Neutrophil (primary cell): ENCODE measurements around the gene NUDT22.

ENCODE experiments used
- H3K27ac ChIP-seq: fragments of 200-600 bp; sonication (generic); 2 replicates; pipeline ENCODE4 v1.5.1; 2016; ENCODE audit warnings: mild to moderate bottlenecking, moderate library complexity
- H3K27me3 ChIP-seq: fragments of 200-600 bp; sonication (generic); 2 replicates; pipeline ENCODE4 v1.6.0; 2016; ENCODE audit warnings: mild to moderate bottlenecking
- H3K36me3 ChIP-seq: fragments of 200-600 bp; sonication (generic); 2 replicates; pipeline ENCODE4 v1.5.1; 2017
- H3K4me1 ChIP-seq, 2 experiments: fragments of 200-600 bp in 1 of 2; sonication (generic) in 1 of 2; 1 replicate in 1 of 2; 2 replicates in 1 of 2; pipeline versions ENCODE4 v1.5.1 to v1.6.1; 2013 to 2016; ENCODE audit warnings: low read depth in 1 of 2, low read length in 1 of 2, mild to moderate bottlenecking in 1 of 2, moderate library complexity in 1 of 2; ENCODE audit not compliant: control insufficient read depth in 1 of 2, insufficient read depth in 1 of 2
- H3K4me3 ChIP-seq, 2 experiments: fragments of 200-600 bp in 1 of 2; sonication (generic) in 1 of 2; 1 replicate in 1 of 2; 2 replicates in 1 of 2; pipeline ENCODE4 v1.5.1; 2013 to 2016; ENCODE audit warnings: low read depth in 1 of 2, low read length in 1 of 2, mild to moderate bottlenecking in 1 of 2, moderate library complexity in 1 of 2
- H3K9me3 ChIP-seq: fragments of 200-600 bp; sonication (generic); 2 replicates; pipeline ENCODE4 v1.5.1; 2016
- CTCF ChIP-seq: fragments of 200-600 bp; sonication (generic); IDR thresholded peaks from 2 replicates; pipeline ENCODE4 v1.5.1; 2016; ENCODE audit warnings: antibody characterized with exemption

NUDT22 gene

GRCh38 chr11:64275031-64275800, 49.1 kb downstream of the NUDT22 start:
- no peak overlapping the region for H3K27ac ChIP-seq
- no peak overlapping the region for H3K4me3 ChIP-seq
- no peaks in the 10 kb centered on the region for H3K27me3 ChIP-seq
- TF ChIP-seq CTCF: no peak
- H3K9me3 ChIP-seq: no peaks in the 10 kb centered on the region
- H3K4me1 ChIP-seq: peaks cover 14 to 17% of the 10 kb centered on the region in 2 experiments
- H3K36me3 ChIP-seq: peaks cover 38% of the 10 kb centered on the region

- no peak for TF ChIP-seq CTCF
- Histone ChIP-seq H3K27ac (no peak overlapping the region), H3K4me1 (peaks cover 9 to 11% of the 10 kb centered on the region in 2 experiments), H3K27me3 (no peaks in the 10 kb centered on the region), H3K4me3 (no peak overlapping the region), H3K36me3 (peaks cover 38% of the 10 kb centered on the region), H3K9me3 (no peaks in the 10 kb centered on the region)
Observed at GRCh38 chr11:64275841-64276240, 49.8 kb downstream of the NUDT22 start.

- Histone ChIP-seq H3K36me3 (peaks cover 40% of the 10 kb centered on the region), H3K4me3 (no peak overlapping the region), H3K9me3 (no peaks in the 10 kb centered on the region), H3K27me3 (no peaks in the 10 kb centered on the region), H3K27ac (no peak overlapping the region), H3K4me1 (peaks cover 2 to 5% of the 10 kb centered on the region in 2 experiments)
- no peak for TF ChIP-seq CTCF
Observed at GRCh38 chr11:64276653-64277431, 50.8 kb downstream of the NUDT22 start.

- H3K27me3 ChIP-seq: no peaks in the 10 kb centered on the region
- no peak for TF ChIP-seq CTCF
- H3K4me1 ChIP-seq: peaks cover 4 to 6% of the 10 kb centered on the region in 2 experiments
- peaks cover 46% of the 10 kb centered on the region for H3K36me3 ChIP-seq
- H3K27ac ChIP-seq: no peak overlapping the region
- no peak overlapping the region for H3K4me3 ChIP-seq
- no peaks in the 10 kb centered on the region for H3K9me3 ChIP-seq
Observed at GRCh38 chr11:64278576-64279190, 52.6 kb downstream of the NUDT22 start.
